ENCODE results near the gene ADGRD2. TPM values are rescaled to one million over a fixed set of nuclear protein-coding genes. Genes with fewer than 3 reads are reported as not detected.
A peak's percentile ranks its signal among the peaks of the same experiment; 100 is the strongest.

The ADGRD2 gene
- total and polyA plus RNA-seq, 9 of the 15 experiments (the other 6 are each of a cell fraction or from before 2014, with no cell fraction given) = not detected

DNA sequence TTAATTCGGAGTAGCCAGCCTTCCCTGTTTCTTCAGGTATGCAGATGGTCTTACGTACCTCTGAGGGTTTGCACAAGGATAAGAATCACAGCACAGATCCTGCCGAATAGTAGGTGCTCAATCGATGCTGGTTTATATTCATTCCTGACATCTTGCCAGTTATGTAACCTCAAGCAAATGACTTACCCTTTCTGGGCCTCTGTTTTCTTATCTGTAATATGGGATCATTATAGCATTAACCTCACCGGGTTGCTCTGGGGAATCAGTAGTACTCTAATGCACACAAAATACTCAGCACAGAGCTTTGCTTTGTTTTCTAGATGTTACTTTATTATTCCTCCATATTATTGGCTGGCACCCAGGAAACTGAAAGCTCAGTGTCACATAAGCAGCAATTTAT is 64.6 kb downstream of the ADGRD2 start:
- no peaks in the 10 kb centered on the region for H4K20me1 ChIP-seq (replicated peaks; ENCODE audit: control insufficient read depth, insufficient read depth, low read length)
- BruUV-seq (replicated peaks) = no TSS peak
- no peak overlapping the region for H3K27ac ChIP-seq (ENCODE audit: extremely low read depth, low read depth, low read length)
- no peak for FAIRE-seq
- H3K27me3 ChIP-seq (ENCODE audit: control insufficient read depth in 2 of 2, insufficient read depth in 2 of 2, low read length in 2 of 2) = no peaks in the 10 kb centered on the region
- ChIA-PET POLR2A (interaction anchor here (1.2 to 1.4 kb wide), 2 partner anchors 13 to 18 kb away, joined by 3 to 6 read pairs; no protein-coding TSS in a partner anchor), CTCF (ENCODE audit: low intra/inter-chr PET ratio) (no interaction called here)
- H2AFZ ChIP-seq (ENCODE audit: low read depth, low read length) = no peak overlapping the region
- H3K4me3 ChIP-seq = no peak overlapping the region
- no peak overlapping the region for H3K9ac ChIP-seq (ENCODE audit: insufficient read depth in 1 of 2, low read depth in 2 of 2, low read length in 2 of 2)
- WGBS (ENCODE audit: insufficient coverage, low coverage, missing lambda C conversion rate) = 58% methylated on average over 5 of the region's 5 CpGs
- ATAC-seq = no peak
- peaks cover 2% of the 10 kb centered on the region; the same call in 1 of the 3 replicates for H3K36me3 ChIP-seq (ENCODE audit: control insufficient read depth, insufficient read depth, low read length)
- in situ Hi-C loops (cut with MboI) (no loop called here), intact Hi-C loops (cut with micrococcal nuclease) (no loop called here)
- H3K79me2 ChIP-seq (ENCODE audit: control insufficient read depth, insufficient read depth, low read length) = no peaks in the 10 kb centered on the region
- H3K9me3 ChIP-seq (replicated peaks; ENCODE audit: control insufficient read depth, insufficient read depth, low read depth, low read length) = no peaks in the 10 kb centered on the region
- H3K4me1 ChIP-seq (replicated peaks in 1 of 2; ENCODE audit: control insufficient read depth in 2 of 2, insufficient read depth in 2 of 2, low read length in 2 of 2) = peaks cover 30 to 31% of the 10 kb centered on the region in 2 experiments
- H3K4me2 ChIP-seq (ENCODE audit: insufficient read depth, low read length) = no peak overlapping the region
- no peak for DNase-seq (ENCODE audit: extremely low read depth in 1 of 4, low spot score in 3 of 4)
- peak; percentile 82 for TF ChIP-seq RBM25 (IDR thresholded peaks at IDR 0.05; ENCODE audit: low read depth, low read length, severe bottlenecking)
- peak; percentile 57 for TF ChIP-seq BCOR (IDR thresholded peaks at IDR 0.05)
- peak; percentile 18; the same call in 1 of the 2 replicates for TF ChIP-seq NFIC (IDR thresholded peaks at IDR 0.05)
- TF ChIP-seq ZC3H4 (CRISPR knock-in tag; IDR thresholded peaks at IDR 0.05; ENCODE audit: borderline replicate concordance) = no peak
- no peak for TF ChIP-seq NBN (IDR thresholded peaks at IDR 0.05; ENCODE audit: low read depth)
- 0 out of 4 replicates have a peak, but pooled peaks of 1 of the 2 experiments have one; percentile 14 for TF ChIP-seq KDM1A (IDR thresholded peaks at IDR 0.05)
- TF ChIP-seq ETV5 (CRISPR knock-in tag; IDR thresholded peaks at IDR 0.05; ENCODE audit: low read depth) = no peak
- no peak for TF ChIP-seq SMARCA5 (IDR thresholded peaks at IDR 0.05)
- peak; percentile 77; the same call in 1 of the 2 replicates for TF ChIP-seq ESRRA (IDR thresholded peaks at IDR 0.05; ENCODE audit: borderline replicate concordance, low read depth)
- no peak for TF ChIP-seq ZBTB34 (CRISPR knock-in tag; IDR thresholded peaks at IDR 0.05)
- no peak for TF ChIP-seq NFATC3 (IDR thresholded peaks at IDR 0.05)
- no peaks in the 10 kb centered on the region for H3K9me1 ChIP-seq (ENCODE audit: control insufficient read depth, insufficient read depth, low read length)

Measured in K562 (cell line).